ENCODE data around the gene OVCH2. TPM values are rescaled to one million over a fixed set of nuclear protein-coding genes. Genes with fewer than 3 reads are reported as not detected.
"Not testable (repeated sequence)": the region's sequence is repeated elsewhere in the genome, so short reads cannot be mapped to it uniquely, and the experiment has no call there.

The OVCH2 gene, protein sequence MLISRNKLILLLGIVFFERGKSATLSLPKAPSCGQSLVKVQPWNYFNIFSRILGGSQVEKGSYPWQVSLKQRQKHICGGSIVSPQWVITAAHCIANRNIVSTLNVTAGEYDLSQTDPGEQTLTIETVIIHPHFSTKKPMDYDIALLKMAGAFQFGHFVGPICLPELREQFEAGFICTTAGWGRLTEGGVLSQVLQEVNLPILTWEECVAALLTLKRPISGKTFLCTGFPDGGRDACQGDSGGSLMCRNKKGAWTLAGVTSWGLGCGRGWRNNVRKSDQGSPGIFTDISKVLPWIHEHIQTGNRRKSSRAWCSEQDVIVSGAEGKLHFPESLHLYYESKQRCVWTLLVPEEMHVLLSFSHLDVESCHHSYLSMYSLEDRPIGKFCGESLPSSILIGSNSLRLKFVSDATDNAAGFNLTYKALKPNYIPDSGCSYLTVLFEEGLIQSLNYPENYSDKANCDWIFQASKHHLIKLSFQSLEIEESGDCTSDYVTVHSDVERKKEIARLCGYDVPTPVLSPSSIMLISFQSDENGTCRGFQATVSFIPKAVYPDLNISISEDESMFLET
- polyA plus RNA-seq (2011; rRNA removed) (0.10 and 0.47 TPM in 2 replicates), polyA minus RNA-seq (2011; rRNA and poly(A)+ RNA removed) (1.2 TPM in 1 of 2 replicates, not detected in the other)

- no peak for DNase-seq (ENCODE audit: low read depth, low spot score)
- ChIA-PET POLR2A (no interaction called here), CTCF (no interaction called here)
Measured at GRCh38 chr11:7706377-7706776, at the start of gene OVCH2. OVCH2 (minus strand) TSS chr11:7706477; CDS start chr11:7706394, 83 bp downstream.

GRCh38 chr11:7749456-7749855 is 43.2 kb upstream of the OVCH2 start:
- DNase-seq (ENCODE audit: low read depth, low spot score) = no peak
- no peaks in the 10 kb centered on the region for H3K9me3 ChIP-seq (ENCODE audit: control insufficient read depth, insufficient read depth, low read length)
- no peaks in the 10 kb centered on the region for H3K27me3 ChIP-seq (ENCODE audit: control insufficient read depth, insufficient read depth, low read length)
- POLR2A ChIA-PET = no interaction called here
- no peak overlapping the region for H3K4me3 ChIP-seq (ENCODE audit: low read depth, low read length)
- TF ChIP-seq CTCF (IDR thresholded peaks at IDR 0.05; ENCODE audit: low read depth, low read length) = no peak
- no peak overlapping the region for H3K27ac ChIP-seq (ENCODE audit: low read depth, low read length)
- CTCF ChIA-PET = no interaction called here

More at GRCh38 chr11:7706377-7706776, at the start of gene OVCH2:
- Histone ChIP-seq H3K27me3 (ENCODE audit: control insufficient read depth, insufficient read depth, low read length) (no peaks in the 10 kb centered on the region), H3K4me3 (ENCODE audit: low read depth, low read length) (no peak within 1 kb of the TSS), H3K9me3 (ENCODE audit: control insufficient read depth, insufficient read depth, low read length) (no peaks in the 10 kb centered on the region), H3K27ac (ENCODE audit: low read depth, low read length) (no peak within 1 kb of the TSS)
- no peak for TF ChIP-seq CTCF (IDR thresholded peaks at IDR 0.05; ENCODE audit: low read depth, low read length)

DNA sequence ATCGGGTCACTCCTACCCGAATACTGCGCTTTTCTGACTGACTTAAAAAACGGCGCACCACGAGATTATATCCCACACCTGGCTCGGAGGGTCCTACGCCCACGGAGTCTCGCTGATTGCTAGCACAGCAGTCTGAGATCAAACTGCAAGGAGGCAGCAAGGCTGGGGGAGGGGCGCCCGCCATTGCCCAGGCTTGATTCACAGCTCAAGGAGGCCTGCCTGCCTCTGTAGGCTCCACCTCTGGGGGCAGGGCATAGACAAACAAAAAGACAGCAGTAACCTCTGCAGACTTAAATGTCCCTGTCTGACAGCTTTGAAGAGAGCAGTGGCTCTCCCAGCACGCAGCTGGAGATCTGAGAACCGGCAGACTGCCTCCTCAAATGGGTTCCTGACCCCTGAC is 28.5 kb upstream of the OVCH2 start:
- H3K27me3 ChIP-seq (ENCODE audit: control insufficient read depth, insufficient read depth, low read length); H3K27ac ChIP-seq (ENCODE audit: low read depth, low read length); POLR2A ChIA-PET; H3K4me3 ChIP-seq (ENCODE audit: low read depth, low read length); H3K9me3 ChIP-seq (ENCODE audit: control insufficient read depth, insufficient read depth, low read length); CTCF ChIA-PET; DNase-seq (ENCODE audit: low read depth, low spot score): not testable (repeated sequence)

GRCh38 chr11:7714786-7715185 is 8.5 kb upstream of the OVCH2 start:
- no peak for DNase-seq (ENCODE audit: low read depth, low spot score)
- no peak for TF ChIP-seq CTCF (IDR thresholded peaks at IDR 0.05; ENCODE audit: low read depth, low read length)
- H3K27me3 ChIP-seq (ENCODE audit: control insufficient read depth, insufficient read depth, low read length) = no peaks in the 10 kb centered on the region
- H3K4me3 ChIP-seq (ENCODE audit: low read depth, low read length) = no peak overlapping the region
- CTCF ChIA-PET = no interaction called here
- no peaks in the 10 kb centered on the region for H3K9me3 ChIP-seq (ENCODE audit: control insufficient read depth, insufficient read depth, low read length)
- no peak overlapping the region for H3K27ac ChIP-seq (ENCODE audit: low read depth, low read length)
- POLR2A ChIA-PET = no interaction called here

DNA sequence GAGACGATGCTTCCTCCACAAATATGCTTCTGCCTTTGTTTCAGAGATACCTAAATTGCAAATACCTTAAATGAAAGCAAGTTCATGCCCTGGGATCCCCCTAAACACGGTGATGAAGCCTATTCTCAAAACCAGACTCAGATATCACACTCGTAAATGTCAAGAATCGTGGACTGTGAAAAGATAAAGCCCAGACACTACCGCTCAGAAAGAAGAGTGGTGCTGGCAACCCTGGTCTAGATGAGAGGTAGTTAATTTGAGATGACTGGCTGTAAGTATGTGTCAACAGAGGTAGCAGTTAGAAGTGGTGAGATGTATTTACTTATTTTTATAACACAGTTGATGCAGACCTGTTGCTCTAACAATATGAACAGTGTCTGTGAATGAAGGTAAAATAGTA is 2.5 kb downstream of the OVCH2 start:
- Histone ChIP-seq H3K27ac (ENCODE audit: low read depth, low read length) (no peak overlapping the region), H3K27me3 (ENCODE audit: control insufficient read depth, insufficient read depth, low read length) (no peaks in the 10 kb centered on the region), H3K9me3 (ENCODE audit: control insufficient read depth, insufficient read depth, low read length) (no peaks in the 10 kb centered on the region), H3K4me3 (ENCODE audit: low read depth, low read length) (no peak overlapping the region)
- no peak for DNase-seq (ENCODE audit: low read depth, low spot score)
- CTCF ChIA-PET = no interaction called here
- POLR2A ChIA-PET = no interaction called here
- TF ChIP-seq CTCF (IDR thresholded peaks at IDR 0.05; ENCODE audit: low read depth, low read length) = no peak

Data from AG04450 (cell line).